ENCODE results near the gene RABGEF1. TPM values are rescaled to one million over a fixed set of nuclear protein-coding genes. Genes with fewer than 3 reads are reported as not detected.
A peak's percentile ranks its signal among the peaks of the same experiment; 100 is the strongest.
"Not testable (repeated sequence)": the region's sequence is repeated elsewhere in the genome, so short reads cannot be mapped to it uniquely, and the experiment has no call there.

RABGEF1 gene
- total and polyA plus RNA-seq, 2 experiments from 2014 or later: 14.7 to 17.5 TPM

GRCh38 chr7:66741710-66742049, 1.1 kb downstream of the RABGEF1 start (continued):
- TF ChIP-seq ZNF462 (CRISPR knock-in tag; IDR thresholded peaks at IDR 0.05): no peak
- no peak for TF ChIP-seq REST (IDR thresholded peaks at IDR 0.05; ENCODE audit: unreplicated experiment)
- no peak for TF ChIP-seq JUNB (IDR thresholded peaks at IDR 0.05; ENCODE audit: unreplicated experiment)
- TF ChIP-seq CREB1 (CRISPR knock-in tag; IDR thresholded peaks at IDR 0.05; ENCODE audit: low read depth): no peak

GRCh38 chr7:66742298-66742697, 1.8 kb downstream of the RABGEF1 start:
- not testable (repeated sequence) for H3K4me1 ChIP-seq (ENCODE audit: insufficient read depth); H3K9me2 ChIP-seq (ENCODE audit: insufficient read depth); ATAC-seq; H2AFZ ChIP-seq; H3K36me3 Mint-ChIP-seq (ENCODE audit: low read depth); H3K4me2 ChIP-seq; H3K27me3 ChIP-seq (ENCODE audit: insufficient read depth); H3K27ac ChIP-seq (ENCODE audit: low read depth); H3K4me3 ChIP-seq; H4K20me1 ChIP-seq (replicated peaks; ENCODE audit: insufficient read depth); H3K27ac Mint-ChIP-seq; H3K4me1 Mint-ChIP-seq; DNase-seq (ENCODE audit: low spot score); H3F3A ChIP-seq (replicated peaks; ENCODE audit: low read depth); H3K36me3 ChIP-seq (ENCODE audit: insufficient read depth); H3K9me3 Mint-ChIP-seq
- Mint-ChIP-seq H3K27me3 (ENCODE audit: insufficient read depth, low read depth, poor library complexity) (peaks cover 12% of the 10 kb centered on the region), H3K4me3 (peak overlapping the region; percentile 34; the same call in 2 of the 3 replicates)
- H3K79me2 ChIP-seq (replicated peaks; ENCODE audit: insufficient read depth): peaks cover 67% of the 10 kb centered on the region
